Fibroblast of upper back skin (primary cell): ENCODE measurements around the gene ACD.
"Not testable (repeated sequence)": the region's sequence is repeated elsewhere in the genome, so short reads cannot be mapped to it uniquely, and the experiment has no call there.

Source experiments
- DNase-seq: peaks from one replicate; pipeline ENCODE4 v3.0.0-alpha.2; 2013

ACD gene

DNA sequence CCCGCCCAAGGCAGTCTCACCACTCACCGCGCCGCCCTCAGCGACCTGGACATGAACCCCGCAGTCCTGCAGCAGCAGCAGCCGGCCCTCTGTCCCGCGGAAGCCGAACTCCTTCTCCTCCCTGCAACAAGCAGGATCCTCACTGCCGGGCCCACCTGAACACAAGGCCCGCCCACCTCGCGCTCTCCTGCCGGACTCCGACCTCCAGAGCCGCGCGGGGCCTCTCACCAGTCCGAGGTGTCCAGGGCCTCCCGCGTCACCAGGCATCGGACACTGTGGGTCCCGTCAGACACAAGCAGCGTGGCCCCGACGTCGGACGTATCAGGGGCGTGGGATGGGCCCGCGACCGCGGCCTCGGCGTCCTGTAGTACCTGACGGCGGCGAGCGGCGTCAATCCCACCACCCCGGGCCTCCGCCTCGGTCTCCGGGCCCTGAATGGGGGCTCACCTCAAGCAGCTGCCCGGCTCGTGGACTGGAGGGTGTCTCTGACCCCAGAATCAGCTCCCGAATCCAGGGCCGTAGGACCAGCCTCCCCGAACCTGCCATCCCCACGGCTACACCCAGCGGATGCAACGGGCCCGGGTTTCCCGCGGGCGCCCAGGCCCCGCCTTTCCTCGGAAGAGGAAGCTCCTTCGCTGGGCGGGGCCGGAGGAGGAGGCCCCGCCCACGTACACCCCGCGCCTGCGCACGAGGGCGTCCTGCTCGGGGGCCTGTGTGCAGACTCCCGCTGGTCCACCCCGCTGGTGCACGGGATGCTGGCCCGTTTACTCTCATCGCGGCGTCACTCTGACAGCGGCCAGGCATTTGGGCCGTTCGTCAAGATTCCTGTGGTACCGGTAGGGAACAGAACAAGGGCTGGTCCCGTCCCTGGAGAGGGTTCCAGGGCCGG, at the start of gene ACD:
Gene ACD (minus strand): TSS at position 586 of the 889 bp plus-strand sequence. CDS start 40 bp downstream, at position 546.
- peak; percentile 87 for DNase-seq

GRCh38 chr16:67709050-67709449, 49.0 kb upstream of the ACD start:
- DNase-seq, result no peak

DNA sequence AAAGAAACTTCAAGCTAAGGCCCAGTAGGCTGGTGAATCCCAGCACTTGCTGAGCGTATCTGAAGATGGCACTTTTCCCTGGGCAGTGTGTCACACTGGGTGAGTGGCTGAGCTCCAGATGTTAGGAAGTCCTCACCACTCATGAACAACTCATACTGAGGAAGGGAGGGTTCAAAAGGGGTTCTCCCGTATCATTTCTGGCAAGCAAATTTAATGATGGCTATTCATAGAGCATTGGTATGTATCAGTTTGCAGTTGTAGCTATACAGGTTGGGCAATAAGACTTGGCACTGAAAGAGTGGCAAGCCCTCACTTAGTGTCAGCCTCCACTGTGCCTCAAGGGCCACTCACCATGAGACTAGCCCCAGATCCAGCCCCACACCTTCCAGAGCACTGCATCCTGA, 48.3 kb upstream of the ACD start:
- DNase-seq, result no peak

- no peak for DNase-seq
Measured at GRCh38 chr16:67707790-67708189, 47.7 kb upstream of the ACD start.

DNA sequence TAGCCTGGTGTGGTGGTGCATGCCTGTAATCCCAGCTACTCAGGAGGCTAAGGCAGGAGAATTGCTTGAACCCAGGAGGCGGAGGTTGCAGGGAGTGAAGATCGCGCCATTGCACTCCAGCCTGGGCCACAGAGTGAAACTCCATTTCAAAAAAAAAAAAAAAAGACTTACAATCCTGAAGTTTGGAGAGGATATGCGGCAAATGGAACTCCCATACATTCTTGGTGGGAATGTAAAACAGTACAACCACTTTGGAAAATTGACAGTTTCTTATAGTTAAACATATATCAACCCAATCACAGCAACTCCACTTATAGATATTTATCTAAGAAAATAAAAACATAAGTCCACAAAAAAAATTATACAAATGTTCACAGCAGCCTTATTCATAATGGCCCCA, 47.1 kb upstream of the ACD start:
- no peak for DNase-seq

- DNase-seq, result no peak
Measured at GRCh38 chr16:67704110-67704509, 44.0 kb upstream of the ACD start.

- DNase-seq, result no peak
Measured at GRCh38 chr16:67703626-67704025, 43.6 kb upstream of the ACD start.

- no peak for DNase-seq
Measured at GRCh38 chr16:67702130-67702529, 42.1 kb upstream of the ACD start.

GRCh38 chr16:67701420-67701819, 41.4 kb upstream of the ACD start:
- no peak for DNase-seq

DNA sequence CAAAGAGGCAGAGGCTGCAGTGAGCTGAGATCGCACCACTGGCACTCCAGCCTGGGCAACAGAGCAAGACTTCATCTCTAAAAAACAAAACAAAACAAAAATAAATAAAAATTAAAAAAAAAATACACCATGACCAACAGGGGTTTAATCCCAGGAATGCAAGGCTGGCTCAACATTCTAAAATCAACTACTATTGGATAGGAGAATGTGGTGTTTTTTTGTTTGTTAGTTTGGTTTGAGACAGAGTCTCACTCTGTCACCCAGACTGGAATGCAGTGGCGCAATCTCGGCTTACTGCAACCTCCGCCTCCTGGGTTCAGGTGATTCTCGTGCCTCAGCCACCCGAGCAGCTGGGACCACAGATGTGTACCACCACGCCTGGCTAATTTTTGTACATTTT, 39.2 kb upstream of the ACD start:
- DNase-seq, result no peak

GRCh38 chr16:67697422-67698185, 37.5 kb upstream of the ACD start:
- DNase-seq, result no peak

GRCh38 chr16:67694611-67695010, 34.6 kb upstream of the ACD start:
- no peak for DNase-seq

DNA sequence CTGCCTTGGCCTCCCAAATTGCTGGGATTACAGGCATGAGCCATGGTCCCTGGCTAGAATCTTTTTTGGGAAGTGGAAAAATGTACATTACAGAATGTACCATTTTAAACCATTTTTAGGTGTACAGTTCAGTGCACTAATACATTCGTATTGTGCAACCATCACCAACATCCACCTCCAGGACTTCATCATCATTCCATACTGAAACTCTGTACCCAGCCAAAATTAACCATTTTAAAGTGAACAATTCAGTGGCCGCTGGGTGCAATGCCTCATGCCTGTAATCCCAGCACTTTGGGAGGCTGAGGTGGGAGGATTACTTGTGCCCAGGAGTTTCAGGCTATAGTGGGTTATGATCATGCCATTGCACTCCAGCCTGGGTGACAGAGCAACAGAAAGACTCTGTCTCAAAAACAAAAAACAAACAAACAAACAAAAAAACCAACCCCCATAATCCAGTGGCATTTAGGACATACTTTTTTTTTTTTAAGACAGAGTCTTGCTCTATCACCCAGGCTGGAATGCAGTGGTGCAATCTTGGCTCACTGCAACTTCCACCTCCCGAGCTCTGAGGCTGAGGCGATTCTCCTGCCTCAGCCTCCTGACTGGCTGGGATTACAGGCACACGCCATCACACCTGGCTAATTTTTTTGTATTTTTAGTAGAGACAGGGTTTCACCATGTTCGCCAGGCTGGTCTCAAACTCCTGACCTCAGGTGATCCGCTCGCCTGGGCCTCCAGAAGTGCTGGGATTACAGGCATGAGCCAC, 33.6 kb upstream of the ACD start:
- not testable (repeated sequence) for DNase-seq

DNA sequence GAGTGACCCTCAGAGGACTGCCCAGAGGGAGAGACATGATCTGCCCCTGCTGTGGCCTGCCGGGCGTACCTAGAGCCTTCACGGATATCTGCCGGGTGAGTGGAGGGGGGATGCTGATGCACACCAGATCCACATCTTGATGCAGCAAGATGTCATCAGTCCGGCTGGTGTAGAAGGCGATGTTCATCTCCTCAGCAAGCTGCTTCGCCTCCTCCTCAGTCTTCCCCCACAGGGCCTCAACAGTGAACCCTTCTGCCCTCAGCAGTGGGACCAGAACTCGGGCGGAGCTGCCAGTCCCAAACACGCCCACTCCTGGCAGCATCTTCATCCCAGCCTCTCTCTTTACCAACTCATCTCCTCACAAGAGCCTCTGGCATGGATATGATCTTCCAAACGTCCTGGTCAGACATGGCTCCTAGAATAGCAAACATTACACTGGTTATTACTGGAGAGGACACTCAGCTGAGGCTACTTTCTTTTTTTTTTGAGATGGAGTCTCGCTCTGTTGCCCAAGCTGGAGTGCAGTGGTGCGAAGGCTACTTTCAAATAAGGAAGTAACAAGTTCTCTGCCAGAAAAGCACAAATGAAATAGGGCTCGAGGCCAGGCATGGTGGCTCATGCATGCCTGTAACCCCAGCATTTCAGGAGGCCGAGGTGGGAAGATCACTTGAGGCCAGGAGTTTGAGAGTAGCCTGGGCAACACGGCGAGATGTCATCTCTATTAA, 25.5 kb upstream of the ACD start:
- DNase-seq, result no peak

- DNase-seq, result no peak
Measured at GRCh38 chr16:67683767-67684166, 23.7 kb upstream of the ACD start.

DNA sequence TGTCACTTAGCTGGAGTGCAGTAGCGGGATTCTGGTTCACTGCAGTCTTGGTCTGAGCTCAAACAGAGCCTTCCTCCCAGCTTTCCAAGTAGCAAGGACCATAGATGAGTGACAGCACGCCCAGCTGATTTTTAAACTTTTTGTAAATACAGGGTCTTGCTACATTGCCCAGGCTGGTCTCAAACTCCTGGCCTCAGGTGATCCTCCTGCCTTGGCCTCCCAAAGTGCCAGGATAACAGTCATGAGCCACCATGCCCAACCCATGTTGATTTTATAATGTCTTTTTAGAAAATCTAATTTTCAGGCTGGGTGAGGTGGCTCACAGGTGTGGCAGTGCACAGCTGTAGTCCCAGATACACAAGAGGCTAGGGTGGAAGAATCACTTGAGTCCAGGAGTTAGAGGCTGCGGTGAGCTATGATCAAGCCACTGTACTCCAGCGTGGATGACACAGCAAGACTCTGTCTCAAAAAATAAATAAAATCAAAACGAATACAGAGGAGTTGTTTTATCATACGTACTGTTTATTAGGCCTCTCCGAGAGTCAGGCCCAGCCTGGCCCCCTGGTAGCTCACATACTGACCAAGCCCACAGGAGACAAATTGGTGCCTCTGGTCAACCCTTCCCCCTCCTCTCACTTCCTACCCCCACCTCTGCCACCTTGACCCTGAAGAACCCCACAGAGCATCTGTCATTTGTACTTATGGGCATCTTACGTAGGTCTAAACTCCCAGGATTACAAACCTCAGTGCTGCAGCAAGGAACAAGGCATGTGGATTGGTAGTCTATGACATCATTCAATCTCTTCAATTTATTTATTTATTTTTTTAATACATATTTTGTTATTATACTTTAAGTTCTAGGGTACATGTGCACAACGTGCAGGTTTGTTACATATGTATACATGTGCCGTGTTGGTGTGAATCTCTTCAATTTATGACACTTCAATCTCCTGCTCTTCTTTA, 20.2 kb upstream of the ACD start:
- DNase-seq, result no peak

- DNase-seq, result no peak
Measured at GRCh38 chr16:67678354-67679023, 18.4 kb upstream of the ACD start.

- no peak for DNase-seq
Measured at GRCh38 chr16:67677712-67678111, 17.7 kb upstream of the ACD start.

DNA sequence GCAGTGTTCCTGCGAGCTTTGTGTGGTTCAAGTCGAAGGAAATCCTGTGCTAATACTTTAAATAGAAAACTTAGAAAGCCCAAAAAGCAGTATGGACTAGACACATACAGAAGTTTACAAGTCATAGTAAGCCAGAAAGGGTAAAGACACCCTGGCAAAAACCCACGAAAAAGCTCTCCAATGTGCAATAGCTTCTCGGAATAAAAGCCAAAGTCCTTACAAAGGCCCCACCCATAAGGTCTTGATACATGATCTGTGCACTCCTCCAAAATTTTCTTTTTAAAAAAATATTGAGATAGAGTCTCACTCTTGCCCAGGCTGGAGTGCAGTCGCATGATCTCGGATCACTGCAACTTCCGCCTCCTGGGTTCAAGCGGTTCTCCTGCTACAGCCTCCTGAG, 16.9 kb upstream of the ACD start:
- DNase-seq, result no peak

DNA sequence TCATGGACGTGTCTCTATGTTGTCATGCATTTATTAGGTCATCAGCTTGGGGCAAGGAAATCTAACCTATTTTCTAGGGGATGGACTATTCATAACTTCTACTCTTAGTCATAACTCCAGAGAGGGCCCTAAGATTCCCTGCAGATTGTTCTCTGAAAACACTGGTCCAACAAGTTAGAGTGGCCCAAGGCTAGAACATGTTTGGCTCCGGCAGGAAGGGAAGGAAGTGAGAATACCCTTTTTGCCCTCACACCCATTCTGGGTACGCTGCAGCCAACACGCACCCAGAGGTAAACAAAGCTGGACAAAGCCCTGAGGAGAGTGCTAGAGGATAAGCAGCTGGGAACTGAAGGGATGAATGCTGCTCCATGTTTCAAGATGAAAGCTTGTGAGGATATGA, 16.5 kb upstream of the ACD start:
- DNase-seq, result no peak

GRCh38 chr16:67675999-67676398, 15.9 kb upstream of the ACD start:
- DNase-seq, result no peak
